A204.1 (cell line): Measurements from ENCODE around the gene MAP3K4.
"Not testable (repeated sequence)": the region's sequence is repeated elsewhere in the genome, so short reads cannot be mapped to it uniquely, and the experiment has no call there.

ENCODE experiments used
- FAIRE-seq: peaks from 2 replicates; lab custom pipeline; 2012; peaks lifted over from hg19 to GRCh38; lab: Jason Lieb, UNC

The MAP3K4 gene

GRCh38 chr6:160972594-160972993, 19.0 kb upstream of the MAP3K4 start:
- FAIRE-seq = not testable (repeated sequence)

GRCh38 chr6:160973311-160974250, 18.0 kb upstream of the MAP3K4 start:
- FAIRE-seq = no peak

GRCh38 chr6:160974304-160974771, 17.2 kb upstream of the MAP3K4 start:
- no peak for FAIRE-seq

- FAIRE-seq = no peak
These were observed 16.4 kb upstream of the MAP3K4 start for GRCh38 chr6:160975162-160975561.

GRCh38 chr6:160975961-160976360, 15.6 kb upstream of the MAP3K4 start:
- not testable (repeated sequence) for FAIRE-seq

GRCh38 chr6:160978141-160978901, 13.2 kb upstream of the MAP3K4 start:
- FAIRE-seq = no peak

GRCh38 chr6:160979061-160979708, 12.4 kb upstream of the MAP3K4 start:
- FAIRE-seq = no peak

GRCh38 chr6:160983377-160983948, 8.1 kb upstream of the MAP3K4 start:
- not testable (repeated sequence) for FAIRE-seq

GRCh38 chr6:160986851-160987250, 4.7 kb upstream of the MAP3K4 start:
- no peak for FAIRE-seq

- no peak for FAIRE-seq
These were observed 4.3 kb upstream of the MAP3K4 start for GRCh38 chr6:160987265-160987664.

- no peak for FAIRE-seq
These were observed 643 bp upstream of the MAP3K4 start for GRCh38 chr6:160990847-160991405.

GRCh38 chr6:160992061-160992979, 751 bp downstream of the MAP3K4 start:
- peak; percentile 94 for FAIRE-seq

- no peak for FAIRE-seq
These were observed 1.4 kb downstream of the MAP3K4 start for GRCh38 chr6:160992980-160993314.

GRCh38 chr6:160995271-160995670, 3.7 kb downstream of the MAP3K4 start:
- no peak for FAIRE-seq

GRCh38 chr6:160996131-160996601, 4.6 kb downstream of the MAP3K4 start:
- FAIRE-seq = no peak

- FAIRE-seq = peak; percentile 37
These were observed 6.6 kb downstream of the MAP3K4 start for GRCh38 chr6:160998217-160998616.

GRCh38 chr6:160998766-160999165, 7.2 kb downstream of the MAP3K4 start:
- no peak for FAIRE-seq

GRCh38 chr6:160999516-160999915, 7.9 kb downstream of the MAP3K4 start:
- FAIRE-seq = no peak

- no peak for FAIRE-seq
These were observed 9.1 kb downstream of the MAP3K4 start for GRCh38 chr6:161000632-161001031.

- no peak for FAIRE-seq
These were observed 9.9 kb downstream of the MAP3K4 start for GRCh38 chr6:161001421-161001820.

- no peak for FAIRE-seq
These were observed 11.8 kb downstream of the MAP3K4 start for GRCh38 chr6:161003336-161003735.
